Measurements from ENCODE around the gene USP37.
"Not testable (repeated sequence)": the region's sequence is repeated elsewhere in the genome, so short reads cannot be mapped to it uniquely, and the experiment has no call there.

USP37 gene

GRCh38 chr2:218536804-218537494 is 31.2 kb downstream of the USP37 start:
- Histone ChIP-seq H3K27ac (ENCODE audit: low read depth, low read length) (no peak overlapping the region), H4K20me1 (ENCODE audit: low read depth, low read length) (no peaks in the 10 kb centered on the region), H3K36me3 (ENCODE audit: low read length) (peaks cover 24% of the 10 kb centered on the region), H3K79me2 (ENCODE audit: insufficient read depth, low read length) (0 out of 2 replicates have a peak, but pooled peaks cover 5% of the 10 kb centered on the region), H3K9me2 (replicated peaks; ENCODE audit: insufficient read depth, low read length) (no peaks in the 10 kb centered on the region), H3K9me3 (ENCODE audit: insufficient read depth, low read length) (no peaks in the 10 kb centered on the region), H3K4me2 (ENCODE audit: low read depth, low read length, poor library complexity, severe bottlenecking) (no peak overlapping the region), H3K4me3 (ENCODE audit: insufficient read depth, low read length, poor library complexity, severe bottlenecking) (no peak overlapping the region), H3K27me3 (ENCODE audit: low read length) (no peaks in the 10 kb centered on the region), H2AFZ (ENCODE audit: low read depth, low read length, severe bottlenecking) (no peak overlapping the region), H3F3A (ENCODE audit: insufficient read depth) (no peaks in the 10 kb centered on the region), H3K9ac (ENCODE audit: low read length) (no peak overlapping the region)
- TF ChIP-seq, protein P1, sequence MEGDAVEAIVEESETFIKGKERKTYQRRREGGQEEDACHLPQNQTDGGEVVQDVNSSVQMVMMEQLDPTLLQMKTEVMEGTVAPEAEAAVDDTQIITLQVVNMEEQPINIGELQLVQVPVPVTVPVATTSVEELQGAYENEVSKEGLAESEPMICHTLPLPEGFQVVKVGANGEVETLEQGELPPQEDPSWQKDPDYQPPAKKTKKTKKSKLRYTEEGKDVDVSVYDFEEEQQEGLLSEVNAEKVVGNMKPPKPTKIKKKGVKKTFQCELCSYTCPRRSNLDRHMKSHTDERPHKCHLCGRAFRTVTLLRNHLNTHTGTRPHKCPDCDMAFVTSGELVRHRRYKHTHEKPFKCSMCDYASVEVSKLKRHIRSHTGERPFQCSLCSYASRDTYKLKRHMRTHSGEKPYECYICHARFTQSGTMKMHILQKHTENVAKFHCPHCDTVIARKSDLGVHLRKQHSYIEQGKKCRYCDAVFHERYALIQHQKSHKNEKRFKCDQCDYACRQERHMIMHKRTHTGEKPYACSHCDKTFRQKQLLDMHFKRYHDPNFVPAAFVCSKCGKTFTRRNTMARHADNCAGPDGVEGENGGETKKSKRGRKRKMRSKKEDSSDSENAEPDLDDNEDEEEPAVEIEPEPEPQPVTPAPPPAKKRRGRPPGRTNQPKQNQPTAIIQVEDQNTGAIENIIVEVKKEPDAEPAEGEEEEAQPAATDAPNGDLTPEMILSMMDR (IDR thresholded peaks at IDR 0.05; ENCODE audit: insufficient read depth, low read length, poor library complexity, severe bottlenecking), result no peak
- TF ChIP-seq EZH2phosphoT487 (conservative IDR thresholded peaks at IDR 0.05; ENCODE audit: low read length), result no peak

GRCh38 chr2:218529990-218530389 is 38.2 kb downstream of the USP37 start:
- no peak overlapping the region for H2AFZ ChIP-seq (ENCODE audit: low read depth, low read length, severe bottlenecking)
- no peak overlapping the region for H3K27ac ChIP-seq (ENCODE audit: low read depth, low read length)
- no peak overlapping the region for H3K9ac ChIP-seq (ENCODE audit: low read length)
- H3K79me2 ChIP-seq (ENCODE audit: insufficient read depth, low read length), result no peaks in the 10 kb centered on the region
- no peaks in the 10 kb centered on the region for H3K9me2 ChIP-seq (replicated peaks; ENCODE audit: insufficient read depth, low read length)
- no peaks in the 10 kb centered on the region for H4K20me1 ChIP-seq (ENCODE audit: low read depth, low read length)
- H3K4me3 ChIP-seq (ENCODE audit: insufficient read depth, low read length, poor library complexity, severe bottlenecking), result no peak overlapping the region
- no peak overlapping the region for H3K4me2 ChIP-seq (ENCODE audit: low read depth, low read length, poor library complexity, severe bottlenecking)
- no peaks in the 10 kb centered on the region for H3K27me3 ChIP-seq (ENCODE audit: low read length)
- no peak for TF ChIP-seq EZH2phosphoT487 (conservative IDR thresholded peaks at IDR 0.05; ENCODE audit: low read length)
- TF ChIP-seq, protein P1 (IDR thresholded peaks at IDR 0.05; ENCODE audit: insufficient read depth, low read length, poor library complexity, severe bottlenecking), result no peak
- H3K9me3 ChIP-seq (ENCODE audit: insufficient read depth, low read length), result no peaks in the 10 kb centered on the region
- H3F3A ChIP-seq (ENCODE audit: insufficient read depth), result no peaks in the 10 kb centered on the region
- H3K36me3 ChIP-seq (ENCODE audit: low read length), result peaks cover 75% of the 10 kb centered on the region

GRCh38 chr2:218528409-218528808 is 39.7 kb downstream of the USP37 start:
- not testable (repeated sequence) for H3K4me2 ChIP-seq (ENCODE audit: low read depth, low read length, poor library complexity, severe bottlenecking); H3K79me2 ChIP-seq (ENCODE audit: insufficient read depth, low read length); H4K20me1 ChIP-seq (ENCODE audit: low read depth, low read length); H3K9ac ChIP-seq (ENCODE audit: low read length); H2AFZ ChIP-seq (ENCODE audit: low read depth, low read length, severe bottlenecking); H3K27me3 ChIP-seq (ENCODE audit: low read length); H3K4me3 ChIP-seq (ENCODE audit: insufficient read depth, low read length, poor library complexity, severe bottlenecking); H3K27ac ChIP-seq (ENCODE audit: low read depth, low read length); H3F3A ChIP-seq (ENCODE audit: insufficient read depth); H3K9me2 ChIP-seq (replicated peaks; ENCODE audit: insufficient read depth, low read length); H3K9me3 ChIP-seq (ENCODE audit: insufficient read depth, low read length)
- H3K36me3 ChIP-seq (ENCODE audit: low read length), result peaks cover 65% of the 10 kb centered on the region

GRCh38 chr2:218523651-218524050 is 44.5 kb downstream of the USP37 start:
- no peaks in the 10 kb centered on the region for H3K9me2 ChIP-seq (replicated peaks; ENCODE audit: insufficient read depth, low read length)
- no peaks in the 10 kb centered on the region for H3F3A ChIP-seq (ENCODE audit: insufficient read depth)
- no peak overlapping the region for H3K4me2 ChIP-seq (ENCODE audit: low read depth, low read length, poor library complexity, severe bottlenecking)
- H3K27me3 ChIP-seq (ENCODE audit: low read length), result no peaks in the 10 kb centered on the region
- H3K27ac ChIP-seq (ENCODE audit: low read depth, low read length), result no peak overlapping the region
- H3K4me3 ChIP-seq (ENCODE audit: insufficient read depth, low read length, poor library complexity, severe bottlenecking), result no peak overlapping the region
- H3K79me2 ChIP-seq (ENCODE audit: insufficient read depth, low read length), result no peaks in the 10 kb centered on the region
- H3K36me3 ChIP-seq (ENCODE audit: low read length), result peaks cover 32% of the 10 kb centered on the region
- H3K9me3 ChIP-seq (ENCODE audit: insufficient read depth, low read length), result no peaks in the 10 kb centered on the region
- no peak overlapping the region for H2AFZ ChIP-seq (ENCODE audit: low read depth, low read length, severe bottlenecking)
- H3K9ac ChIP-seq (ENCODE audit: low read length), result no peak overlapping the region
- no peak for TF ChIP-seq EZH2phosphoT487 (conservative IDR thresholded peaks at IDR 0.05; ENCODE audit: low read length)
- TF ChIP-seq, protein P1 (IDR thresholded peaks at IDR 0.05; ENCODE audit: insufficient read depth, low read length, poor library complexity, severe bottlenecking), result no peak
- H4K20me1 ChIP-seq (ENCODE audit: low read depth, low read length), result no peaks in the 10 kb centered on the region
